ENCODE data around the gene SOX4.

The SOX4 gene

DNA sequence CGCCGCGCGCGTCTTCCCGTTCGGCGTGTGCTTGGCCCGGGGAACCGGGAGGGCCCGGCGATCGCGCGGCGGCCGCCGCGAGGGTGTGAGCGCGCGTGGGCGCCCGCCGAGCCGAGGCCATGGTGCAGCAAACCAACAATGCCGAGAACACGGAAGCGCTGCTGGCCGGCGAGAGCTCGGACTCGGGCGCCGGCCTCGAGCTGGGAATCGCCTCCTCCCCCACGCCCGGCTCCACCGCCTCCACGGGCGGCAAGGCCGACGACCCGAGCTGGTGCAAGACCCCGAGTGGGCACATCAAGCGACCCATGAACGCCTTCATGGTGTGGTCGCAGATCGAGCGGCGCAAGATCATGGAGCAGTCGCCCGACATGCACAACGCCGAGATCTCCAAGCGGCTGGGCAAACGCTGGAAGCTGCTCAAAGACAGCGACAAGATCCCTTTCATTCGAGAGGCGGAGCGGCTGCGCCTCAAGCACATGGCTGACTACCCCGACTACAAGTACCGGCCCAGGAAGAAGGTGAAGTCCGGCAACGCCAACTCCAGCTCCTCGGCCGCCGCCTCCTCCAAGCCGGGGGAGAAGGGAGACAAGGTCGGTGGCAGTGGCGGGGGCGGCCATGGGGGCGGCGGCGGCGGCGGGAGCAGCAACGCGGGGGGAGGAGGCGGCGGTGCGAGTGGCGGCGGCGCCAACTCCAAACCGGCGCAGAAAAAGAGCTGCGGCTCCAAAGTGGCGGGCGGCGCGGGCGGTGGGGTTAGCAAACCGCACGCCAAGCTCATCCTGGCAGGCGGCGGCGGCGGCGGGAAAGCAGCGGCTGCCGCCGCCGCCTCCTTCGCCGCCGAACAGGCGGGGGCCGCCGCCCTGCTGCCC is 1.1 kb downstream of the SOX4 start:
- no peak for DNase-seq (ENCODE audit: low read depth)

DNA sequence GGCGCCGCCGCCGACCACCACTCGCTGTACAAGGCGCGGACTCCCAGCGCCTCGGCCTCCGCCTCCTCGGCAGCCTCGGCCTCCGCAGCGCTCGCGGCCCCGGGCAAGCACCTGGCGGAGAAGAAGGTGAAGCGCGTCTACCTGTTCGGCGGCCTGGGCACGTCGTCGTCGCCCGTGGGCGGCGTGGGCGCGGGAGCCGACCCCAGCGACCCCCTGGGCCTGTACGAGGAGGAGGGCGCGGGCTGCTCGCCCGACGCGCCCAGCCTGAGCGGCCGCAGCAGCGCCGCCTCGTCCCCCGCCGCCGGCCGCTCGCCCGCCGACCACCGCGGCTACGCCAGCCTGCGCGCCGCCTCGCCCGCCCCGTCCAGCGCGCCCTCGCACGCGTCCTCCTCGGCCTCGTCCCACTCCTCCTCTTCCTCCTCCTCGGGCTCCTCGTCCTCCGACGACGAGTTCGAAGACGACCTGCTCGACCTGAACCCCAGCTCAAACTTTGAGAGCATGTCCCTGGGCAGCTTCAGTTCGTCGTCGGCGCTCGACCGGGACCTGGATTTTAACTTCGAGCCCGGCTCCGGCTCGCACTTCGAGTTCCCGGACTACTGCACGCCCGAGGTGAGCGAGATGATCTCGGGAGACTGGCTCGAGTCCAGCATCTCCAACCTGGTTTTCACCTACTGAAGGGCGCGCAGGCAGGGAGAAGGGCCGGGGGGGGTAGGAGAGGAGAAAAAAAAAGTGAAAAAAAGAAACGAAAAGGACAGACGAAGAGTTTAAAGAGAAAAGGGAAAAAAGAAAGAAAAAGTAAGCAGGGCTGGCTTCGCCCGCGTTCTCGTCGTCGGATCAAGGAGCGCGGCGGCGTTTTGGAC is 2.0 kb downstream of the SOX4 start:
- no peak for DNase-seq (ENCODE audit: low read depth)

DNA sequence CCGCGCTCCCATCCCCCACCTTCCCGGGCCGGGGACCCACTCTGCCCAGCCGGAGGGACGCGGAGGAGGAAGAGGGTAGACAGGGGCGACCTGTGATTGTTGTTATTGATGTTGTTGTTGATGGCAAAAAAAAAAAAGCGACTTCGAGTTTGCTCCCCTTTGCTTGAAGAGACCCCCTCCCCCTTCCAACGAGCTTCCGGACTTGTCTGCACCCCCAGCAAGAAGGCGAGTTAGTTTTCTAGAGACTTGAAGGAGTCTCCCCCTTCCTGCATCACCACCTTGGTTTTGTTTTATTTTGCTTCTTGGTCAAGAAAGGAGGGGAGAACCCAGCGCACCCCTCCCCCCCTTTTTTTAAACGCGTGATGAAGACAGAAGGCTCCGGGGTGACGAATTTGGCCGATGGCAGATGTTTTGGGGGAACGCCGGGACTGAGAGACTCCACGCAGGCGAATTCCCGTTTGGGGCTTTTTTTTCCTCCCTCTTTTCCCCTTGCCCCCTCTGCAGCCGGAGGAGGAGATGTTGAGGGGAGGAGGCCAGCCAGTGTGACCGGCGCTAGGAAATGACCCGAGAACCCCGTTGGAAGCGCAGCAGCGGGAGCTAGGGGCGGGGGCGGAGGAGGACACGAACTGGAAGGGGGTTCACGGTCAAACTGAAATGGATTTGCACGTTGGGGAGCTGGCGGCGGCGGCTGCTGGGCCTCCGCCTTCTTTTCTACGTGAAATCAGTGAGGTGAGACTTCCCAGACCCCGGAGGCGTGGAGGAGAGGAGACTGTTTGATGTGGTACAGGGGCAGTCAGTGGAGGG is 2.8 kb downstream of the SOX4 start:
- DNase-seq (ENCODE audit: low read depth), result no peak

DNA sequence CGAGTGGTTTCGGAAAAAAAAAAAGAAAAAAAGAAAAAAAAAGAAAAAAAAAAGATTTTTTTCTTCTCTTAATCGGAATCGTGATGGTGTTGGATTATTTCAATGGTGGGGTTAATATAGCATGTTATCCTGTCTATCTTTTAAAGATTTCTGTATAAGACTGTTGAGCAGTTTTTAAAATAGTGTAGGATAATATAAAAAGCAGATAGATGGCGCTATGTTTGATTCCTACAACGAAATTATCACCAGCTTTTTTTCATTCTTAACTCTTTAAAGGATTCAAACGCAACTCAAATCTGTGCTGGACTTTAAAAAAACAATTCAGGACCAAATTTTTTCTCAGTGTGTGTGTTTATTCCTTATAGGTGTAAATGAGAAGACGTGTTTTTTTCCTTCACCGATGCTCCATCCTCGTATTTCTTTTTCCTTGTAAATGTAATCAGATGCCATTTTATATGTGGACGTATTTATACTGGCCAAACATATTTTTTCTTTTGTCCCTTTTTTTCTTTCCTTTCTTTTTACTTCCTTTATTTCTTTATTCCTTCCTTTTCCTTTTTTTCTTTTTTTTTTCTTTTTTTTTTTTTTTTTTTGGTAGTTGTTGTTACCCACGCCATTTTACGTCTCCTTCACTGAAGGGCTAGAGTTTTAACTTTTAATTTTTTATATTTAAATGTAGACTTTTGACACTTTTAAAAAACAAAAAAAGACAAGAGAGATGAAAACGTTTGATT is 3.6 kb downstream of the SOX4 start:
- no peak for DNase-seq (ENCODE audit: low read depth)

DNA sequence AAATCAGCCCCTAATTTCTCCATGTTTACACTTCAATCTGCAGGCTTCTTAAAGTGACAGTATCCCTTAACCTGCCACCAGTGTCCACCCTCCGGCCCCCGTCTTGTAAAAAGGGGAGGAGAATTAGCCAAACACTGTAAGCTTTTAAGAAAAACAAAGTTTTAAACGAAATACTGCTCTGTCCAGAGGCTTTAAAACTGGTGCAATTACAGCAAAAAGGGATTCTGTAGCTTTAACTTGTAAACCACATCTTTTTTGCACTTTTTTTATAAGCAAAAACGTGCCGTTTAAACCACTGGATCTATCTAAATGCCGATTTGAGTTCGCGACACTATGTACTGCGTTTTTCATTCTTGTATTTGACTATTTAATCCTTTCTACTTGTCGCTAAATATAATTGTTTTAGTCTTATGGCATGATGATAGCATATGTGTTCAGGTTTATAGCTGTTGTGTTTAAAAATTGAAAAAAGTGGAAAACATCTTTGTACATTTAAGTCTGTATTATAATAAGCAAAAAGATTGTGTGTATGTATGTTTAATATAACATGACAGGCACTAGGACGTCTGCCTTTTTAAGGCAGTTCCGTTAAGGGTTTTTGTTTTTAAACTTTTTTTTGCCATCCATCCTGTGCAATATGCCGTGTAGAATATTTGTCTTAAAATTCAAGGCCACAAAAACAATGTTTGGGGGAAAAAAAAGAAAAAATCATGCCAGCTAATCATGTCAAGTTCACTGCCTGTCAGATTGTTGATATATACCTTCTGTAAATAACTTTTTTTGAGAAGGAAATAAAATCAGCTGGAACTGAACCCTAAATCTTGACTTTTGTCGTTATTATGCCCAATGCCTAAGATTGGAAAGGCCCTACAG is 4.5 kb downstream of the SOX4 start:
- DNase-seq (ENCODE audit: low read depth), result no peak

DNA sequence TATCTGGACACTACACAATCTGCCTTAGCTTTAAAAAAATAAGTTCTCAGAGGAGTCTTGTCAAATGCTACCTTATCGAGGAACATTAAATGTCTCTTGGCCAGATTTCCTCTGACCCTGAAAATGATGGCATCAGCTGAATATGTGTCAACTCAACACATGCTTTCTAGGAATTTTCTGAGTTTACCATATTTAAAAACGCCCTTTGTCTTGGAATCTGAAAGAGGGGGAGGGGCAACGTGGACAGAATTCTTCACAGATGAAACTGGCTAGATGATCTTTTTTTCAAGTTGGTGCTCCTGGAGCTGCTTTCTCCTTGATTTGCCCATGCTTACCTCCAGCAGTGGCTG is 5.1 kb downstream of the SOX4 start:
- DNase-seq (ENCODE audit: low read depth), result no peak

DNA sequence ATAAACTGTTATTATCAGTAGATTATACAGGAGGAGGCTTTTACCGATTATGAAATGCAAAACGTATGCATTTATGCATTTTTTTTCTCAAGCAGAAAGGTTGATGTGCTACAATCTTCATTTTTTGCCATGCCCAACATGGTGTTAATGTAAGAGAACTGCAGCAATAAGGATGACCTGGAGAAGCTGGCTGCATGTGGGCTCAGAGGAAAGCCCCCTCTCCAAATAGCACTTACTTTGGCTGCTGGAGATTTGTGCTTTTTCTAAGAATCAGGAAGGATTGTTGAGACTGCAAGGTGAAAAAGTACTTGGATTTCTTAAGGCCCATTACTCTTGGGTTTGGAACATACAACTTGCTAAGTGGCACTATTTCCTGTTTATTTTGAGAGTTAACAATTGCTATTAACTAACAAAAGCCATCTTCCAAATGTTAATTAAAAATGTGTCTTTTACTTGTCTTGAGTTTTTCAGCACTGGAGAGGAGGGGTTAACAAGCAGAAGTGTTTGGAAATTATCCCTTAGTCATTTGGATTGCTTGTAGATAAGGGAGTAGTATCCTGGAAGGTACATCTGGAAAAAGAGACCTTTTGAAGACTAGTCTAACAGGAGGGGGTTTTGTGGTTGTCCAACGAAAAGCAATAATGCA is 5.6 kb downstream of the SOX4 start:
- no peak for DNase-seq (ENCODE audit: low read depth)

DNA sequence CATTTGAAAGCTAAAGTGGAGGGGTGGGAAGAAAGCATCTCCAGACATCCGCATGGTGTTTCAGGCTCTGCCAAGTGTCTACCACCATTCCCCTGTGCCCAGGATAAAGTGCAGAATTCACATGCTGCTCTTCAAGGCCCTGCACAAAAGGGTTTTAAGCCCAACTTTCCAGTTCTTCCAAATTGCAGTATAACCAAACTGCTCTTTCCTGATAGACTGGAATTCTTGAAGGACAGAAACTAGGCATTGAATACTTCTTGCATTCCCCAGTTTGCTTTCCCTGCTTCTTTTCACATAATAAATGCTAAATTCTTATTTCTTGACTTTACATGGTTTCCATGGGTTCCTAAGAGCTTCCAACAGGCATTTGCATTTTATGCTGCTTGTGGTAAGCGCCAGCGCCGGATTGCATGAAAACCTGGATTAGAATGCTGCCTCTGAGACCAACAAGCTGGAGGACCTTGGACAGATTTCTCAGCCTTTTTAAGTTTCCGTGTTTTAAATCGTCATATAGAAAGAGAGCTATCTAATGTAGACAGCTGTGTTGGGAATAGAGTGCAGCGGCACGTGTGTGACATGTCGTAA is 7.9 kb downstream of the SOX4 start:
- DNase-seq (ENCODE audit: low read depth), result no peak

DNA sequence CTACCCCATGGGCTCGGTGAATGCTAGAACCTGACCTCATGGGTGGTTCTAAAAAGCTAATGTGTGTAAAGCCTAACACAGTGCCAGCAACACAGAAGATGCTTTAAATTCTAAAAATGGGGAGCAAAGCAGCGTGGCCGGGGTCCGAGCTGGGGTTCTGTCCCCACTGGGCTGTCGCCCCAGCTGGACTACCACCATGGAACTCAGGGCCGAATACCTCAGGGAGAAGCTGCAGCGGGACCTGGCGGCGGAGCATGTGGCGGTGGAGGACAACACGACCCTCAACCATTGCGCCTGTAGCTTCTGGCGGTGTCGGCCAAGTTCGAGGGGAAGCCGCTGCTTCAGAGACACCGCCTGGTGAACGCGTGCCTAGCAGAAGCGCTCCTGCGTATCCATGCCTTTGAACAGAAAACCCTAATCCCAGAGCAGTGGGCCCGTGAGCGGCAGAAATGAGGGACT is 8.4 kb downstream of the SOX4 start:
- DNase-seq (ENCODE audit: low read depth), result no peak

DNA sequence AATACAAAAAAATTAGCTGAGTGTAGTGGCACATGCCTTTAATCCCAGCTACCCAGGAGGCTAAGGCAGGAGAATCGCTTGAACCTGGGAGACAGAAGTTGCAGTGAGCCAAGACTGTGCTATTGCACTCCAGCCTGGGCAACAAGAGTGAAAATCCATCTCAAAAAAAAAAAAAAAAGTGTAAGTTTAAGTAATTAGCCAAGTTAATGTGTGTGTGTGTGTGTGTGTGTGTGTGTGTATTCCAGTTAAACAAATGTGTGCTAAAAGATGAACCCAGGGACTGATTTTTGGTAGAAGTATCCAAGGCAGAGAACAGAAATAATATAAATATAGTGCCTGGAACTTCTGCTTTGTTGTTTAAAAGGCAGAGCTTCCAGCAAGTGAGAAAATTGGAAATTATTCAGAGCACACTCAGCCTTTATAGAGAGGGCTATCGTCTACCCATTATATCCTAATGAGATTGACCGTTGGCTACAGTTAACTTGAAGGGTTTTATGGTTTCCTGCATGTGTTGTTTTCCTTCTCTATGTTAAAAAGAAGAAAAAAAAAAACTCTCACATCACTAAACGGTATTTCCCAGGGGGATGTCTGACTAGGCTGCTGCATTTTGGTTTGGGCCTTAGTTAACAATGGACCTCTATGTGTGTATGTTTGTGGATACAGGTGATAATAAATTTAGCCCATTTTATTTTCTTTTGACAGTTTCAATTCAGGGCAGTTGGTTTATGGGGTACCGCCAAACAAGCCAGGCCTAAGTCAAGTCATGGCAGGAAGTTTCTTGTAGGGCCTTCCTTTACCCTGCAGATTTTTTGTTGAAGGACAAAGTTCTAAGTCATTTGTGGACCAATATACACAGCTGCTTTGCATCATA is 9.8 kb downstream of the SOX4 start:
- no peak for DNase-seq (ENCODE audit: low read depth)

DNA sequence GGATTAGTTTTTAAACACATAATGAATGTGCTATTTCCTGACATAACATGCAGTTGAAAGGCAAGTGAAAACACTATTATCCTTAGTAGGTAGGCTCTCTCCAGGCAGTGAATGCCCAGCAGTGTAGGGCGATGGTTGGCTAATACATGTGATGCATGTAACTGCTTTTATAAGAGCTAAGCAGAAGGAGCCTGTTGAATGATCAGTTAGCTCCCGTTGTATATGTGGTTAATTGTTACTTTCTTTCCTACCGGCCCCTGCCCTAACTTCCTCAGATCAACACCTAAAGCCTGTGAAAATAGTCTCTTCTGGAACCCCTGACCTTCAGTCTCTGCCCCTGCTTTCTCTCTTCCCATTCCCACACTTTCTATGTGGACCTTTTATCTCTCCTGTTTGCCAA is 10.5 kb downstream of the SOX4 start:
- no peak for DNase-seq (ENCODE audit: low read depth)

DNA sequence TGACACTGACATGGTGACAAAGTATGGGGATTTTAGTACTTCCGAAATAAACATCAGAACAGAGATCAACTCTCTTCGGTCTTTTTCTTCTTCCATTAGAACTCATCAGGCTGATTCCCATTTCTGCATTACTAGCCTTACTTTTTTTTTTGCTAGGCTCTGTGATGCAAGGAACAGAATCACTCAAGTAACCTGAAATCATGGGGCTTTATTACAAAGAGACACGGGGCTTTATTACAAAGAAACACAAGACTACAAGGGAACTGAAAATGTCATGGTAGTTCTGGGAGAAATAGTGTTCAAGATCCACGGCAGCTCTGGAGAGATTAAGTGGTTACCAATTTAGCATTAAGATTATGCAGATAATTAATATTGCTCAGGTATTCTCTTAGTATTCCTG is 11.6 kb downstream of the SOX4 start:
- DNase-seq (ENCODE audit: low read depth), result no peak

DNA sequence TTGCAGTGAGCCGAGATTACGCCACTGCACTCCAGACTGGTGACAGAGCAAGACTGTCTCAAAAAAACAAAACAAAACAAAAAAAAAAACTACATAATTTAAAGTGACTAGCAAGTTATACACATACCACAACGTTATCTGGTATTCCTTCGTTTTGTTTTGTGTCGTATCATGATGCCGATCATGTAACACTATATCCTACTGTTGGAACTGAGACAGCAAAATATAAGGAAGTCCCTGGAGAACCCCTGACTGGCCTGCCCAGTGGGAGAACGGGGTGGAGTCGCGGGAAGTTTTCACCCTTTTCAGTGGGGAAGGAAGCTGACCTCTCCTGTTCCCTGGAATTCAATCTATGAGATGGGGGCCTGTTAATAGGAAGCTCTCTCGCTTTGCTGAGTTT is 15.1 kb downstream of the SOX4 start:
- no peak for DNase-seq (ENCODE audit: low read depth)

DNA sequence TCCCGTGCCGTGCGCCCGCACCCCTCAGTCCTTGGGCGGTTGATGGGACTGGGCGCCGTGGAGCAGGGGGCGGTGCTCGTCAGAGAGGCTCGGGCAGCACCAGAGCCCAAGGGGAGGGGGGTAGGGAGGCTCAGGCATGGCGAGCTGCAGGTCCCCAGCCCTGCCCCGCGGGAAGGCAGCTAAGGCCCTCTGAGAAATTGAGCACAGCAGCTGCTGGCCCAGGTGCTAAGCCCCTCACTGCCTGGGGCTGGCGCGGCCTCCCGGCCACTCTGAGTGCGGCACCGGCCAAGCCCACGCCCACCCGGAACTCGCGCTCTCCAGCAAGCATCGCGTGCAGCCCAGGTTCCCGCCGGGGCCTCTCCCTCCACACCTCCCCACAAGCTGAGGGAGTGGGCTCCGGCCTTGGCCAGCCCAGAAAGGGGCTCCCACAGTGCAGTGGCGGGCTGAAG is 16.4 kb downstream of the SOX4 start:
- DNase-seq (ENCODE audit: low read depth), result no peak

DNA sequence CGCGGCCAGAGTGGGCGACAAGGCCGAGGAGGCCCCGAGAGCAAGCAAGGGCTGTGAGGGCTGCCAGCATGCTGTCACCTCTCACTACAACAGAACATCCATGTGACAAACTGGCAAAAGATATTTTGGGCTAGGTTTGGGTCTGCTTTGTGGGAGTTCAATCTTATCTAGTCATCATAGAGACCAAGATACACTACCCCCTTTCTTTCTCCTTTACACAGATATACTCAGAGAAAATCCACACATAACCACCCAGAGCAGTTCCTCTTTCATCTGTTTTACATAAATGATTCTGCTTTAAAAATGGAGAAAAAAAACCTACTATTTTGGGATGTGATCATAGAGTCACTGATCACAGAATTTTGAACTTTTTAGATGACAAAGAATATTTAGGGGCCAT is 16.8 kb downstream of the SOX4 start:
- no peak for DNase-seq (ENCODE audit: low read depth)

DNA sequence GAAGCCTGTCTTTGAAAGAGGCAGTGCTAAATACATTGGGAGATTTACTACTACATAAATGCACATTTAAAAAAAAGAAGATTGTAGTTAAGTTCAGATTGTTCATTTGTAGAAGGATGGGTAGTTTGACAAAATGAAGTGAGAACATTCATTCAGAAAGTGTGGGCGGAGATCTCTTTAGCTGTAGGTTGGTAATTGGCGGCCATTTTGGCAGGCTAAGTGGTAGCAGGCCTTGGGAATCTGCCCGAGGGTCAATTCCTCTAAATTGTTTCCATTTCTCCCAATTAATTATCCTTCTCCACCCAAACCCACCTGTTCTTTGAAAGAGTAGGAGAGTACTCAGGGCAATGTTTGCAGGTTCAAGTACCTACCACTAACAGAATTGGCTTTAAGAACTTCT is 17.9 kb downstream of the SOX4 start:
- DNase-seq (ENCODE audit: low read depth), result no peak

DNA sequence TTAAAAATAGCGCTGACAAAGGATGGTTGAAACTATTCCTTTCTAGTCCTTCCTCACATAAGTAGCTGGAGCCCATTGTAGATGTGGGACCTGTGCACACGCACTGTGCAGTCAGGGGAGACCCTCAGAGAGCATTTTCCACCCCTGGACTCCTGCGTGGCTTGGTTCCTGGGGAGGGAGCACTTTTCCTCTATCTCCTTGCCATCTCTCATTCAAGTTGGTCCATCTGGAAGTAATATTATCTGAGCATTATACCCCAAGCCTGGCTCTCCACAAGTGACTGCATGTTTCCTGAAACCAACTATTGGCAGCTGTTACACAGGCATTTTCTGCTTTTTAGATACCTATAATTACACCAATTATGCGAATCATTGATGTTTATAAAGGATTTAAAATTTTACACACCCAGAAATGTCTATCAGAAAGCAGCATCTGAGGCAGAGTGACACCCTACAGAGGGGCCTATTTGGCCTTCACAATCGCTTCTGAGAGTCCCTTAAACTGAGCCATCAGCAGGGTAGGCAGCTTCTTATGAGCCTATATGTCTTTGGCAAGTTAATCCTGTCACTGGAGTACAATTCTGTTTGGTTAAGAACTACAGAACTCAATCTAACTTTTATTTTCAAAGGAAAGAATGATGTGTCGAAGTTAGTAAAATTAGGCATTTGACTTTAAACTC is 18.7 kb downstream of the SOX4 start:
- DNase-seq (ENCODE audit: low read depth), result no peak

DNA sequence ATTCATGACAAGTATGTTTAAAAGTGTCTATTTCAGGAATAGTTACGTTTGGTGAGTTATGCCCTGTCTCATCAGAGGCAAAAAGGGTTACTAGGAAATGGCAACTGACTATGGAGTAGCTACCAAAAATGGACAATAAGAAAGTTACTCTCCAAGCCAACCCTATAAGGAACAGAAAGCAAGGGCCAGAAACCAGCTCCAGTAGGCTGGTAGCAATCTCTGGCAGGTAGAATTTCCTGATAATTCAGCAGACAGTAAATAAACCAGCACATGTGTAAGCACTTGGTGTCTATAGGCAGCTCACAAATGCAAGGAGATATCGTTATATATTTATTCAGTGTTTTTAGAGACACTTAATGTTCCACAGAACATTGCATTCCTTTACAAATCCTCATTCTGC is 20.3 kb downstream of the SOX4 start:
- DNase-seq (ENCODE audit: low read depth), result no peak

Measured in activated T-helper 9 cell treated with anti-CD3 and anti-CD28 coated beads, Interleukin-2, amount 50 U/mL, for 16 hours (primary cell).